ENCODE measurements around the gene HJV.

- TF ChIP-seq EZH2 (IDR thresholded peaks at IDR 0.05; ENCODE audit: borderline replicate concordance, low read length) (no peak), CTCF (IDR thresholded peaks at IDR 0.05; ENCODE audit: low read length) (no peak)
These were observed 46.8 kb downstream of the HJV start for GRCh38 chr1:145974721-145975120.

Measured in OCI-LY1 (cell line).